ENCODE measurements around the gene RNF145. TPM values are rescaled to one million over a fixed set of nuclear protein-coding genes. Genes with fewer than 3 reads are reported as not detected.

The RNF145 gene
- total RNA-seq, 1 experiment from 2014 or later: 13.7 TPM

GRCh38 chr5:159215886-159216285 lies 6.5 kb upstream of the RNF145 start:
- ChIA-PET CTCF (no interaction called here), POLR2A (ENCODE audit: unreplicated experiment) (no interaction called here)
- Histone ChIP-seq H3K9ac (ENCODE audit: low read length) (no peak overlapping the region), H3K4me2 (ENCODE audit: low read length) (no peak overlapping the region), H3F3A (ENCODE audit: low read length, unreplicated experiment) (no peaks in the 10 kb centered on the region), H3K9me2 (replicated peaks; ENCODE audit: low read length) (no peaks in the 10 kb centered on the region), H3K9me3 (ENCODE audit: low read length) (no peaks in the 10 kb centered on the region), H3K4me1 (ENCODE audit: insufficient read depth, low read length) (no peaks in the 10 kb centered on the region), H2AFZ (ENCODE audit: low read length) (no peak overlapping the region), H3K4me3 (ENCODE audit: low read length) (no peak overlapping the region), H3K36me3 (ENCODE audit: low read depth, low read length) (no peaks in the 10 kb centered on the region), H3K27ac (ENCODE audit: low read length) (no peak overlapping the region), H3K27me3 (ENCODE audit: low read length) (no peaks in the 10 kb centered on the region), H4K20me1 (ENCODE audit: low read length) (no peaks in the 10 kb centered on the region), H3K79me2 (ENCODE audit: low read length) (no peaks in the 10 kb centered on the region)
- DNase-seq (no peak), ATAC-seq (no peak)
- intact Hi-C loops (cut with micrococcal nuclease): no loop called here
- no TSS peak for BruUV-seq (replicated peaks)
- TF ChIP-seq EZH2 (IDR thresholded peaks at IDR 0.05; ENCODE audit: low read length, unreplicated experiment) (no peak), CTCF (conservative IDR thresholded peaks at IDR 0.05; ENCODE audit: low read depth, low read length) (no peak), EZH2phosphoT487 (IDR thresholded peaks at IDR 0.05; ENCODE audit: borderline replicate concordance, low read length) (no peak)

GRCh38 chr5:159214486-159215271 lies 5.3 kb upstream of the RNF145 start:
- H3K27ac ChIP-seq (ENCODE audit: low read length): no peak overlapping the region
- no peak overlapping the region for H3K4me2 ChIP-seq (ENCODE audit: low read length)
- POLR2A ChIA-PET (ENCODE audit: unreplicated experiment): no interaction called here
- CTCF ChIA-PET: no interaction called here
- no peaks in the 10 kb centered on the region for H3F3A ChIP-seq (ENCODE audit: low read length, unreplicated experiment)
- intact Hi-C loops (cut with micrococcal nuclease): no loop called here
- no peaks in the 10 kb centered on the region for H4K20me1 ChIP-seq (ENCODE audit: low read length)
- no peak overlapping the region for H3K9ac ChIP-seq (ENCODE audit: low read length)
- H3K9me3 ChIP-seq (ENCODE audit: low read length): no peaks in the 10 kb centered on the region
- peaks cover 11% of the 10 kb centered on the region for H3K4me1 ChIP-seq (ENCODE audit: insufficient read depth, low read length)
- no peaks in the 10 kb centered on the region for H3K36me3 ChIP-seq (ENCODE audit: low read depth, low read length)
- H3K4me3 ChIP-seq (ENCODE audit: low read length): no peak overlapping the region
- no peaks in the 10 kb centered on the region for H3K79me2 ChIP-seq (ENCODE audit: low read length)
- H2AFZ ChIP-seq (ENCODE audit: low read length): no peak overlapping the region
- TF ChIP-seq CTCF (conservative IDR thresholded peaks at IDR 0.05; ENCODE audit: low read depth, low read length) (no peak), EZH2phosphoT487 (IDR thresholded peaks at IDR 0.05; ENCODE audit: borderline replicate concordance, low read length) (no peak), EZH2 (IDR thresholded peaks at IDR 0.05; ENCODE audit: low read length, unreplicated experiment) (no peak)
- DNase-seq: no peak
- H3K27me3 ChIP-seq (ENCODE audit: low read length): no peaks in the 10 kb centered on the region
- ATAC-seq: no peak
- BruUV-seq (replicated peaks): no TSS peak
- H3K9me2 ChIP-seq (replicated peaks; ENCODE audit: low read length): no peaks in the 10 kb centered on the region

GRCh38 chr5:159212657-159213462 lies 3.5 kb upstream of the RNF145 start:
- ChIA-PET POLR2A (ENCODE audit: unreplicated experiment) (no interaction called here), CTCF (no interaction called here)
- no peak overlapping the region for H3K27ac ChIP-seq (ENCODE audit: low read length)
- H4K20me1 ChIP-seq (ENCODE audit: low read length): no peaks in the 10 kb centered on the region
- DNase-seq (no peak), ATAC-seq (no peak)
- intact Hi-C loops (cut with micrococcal nuclease): no loop called here
- H3K9me2 ChIP-seq (replicated peaks; ENCODE audit: low read length): no peaks in the 10 kb centered on the region
- no peak overlapping the region for H3K9ac ChIP-seq (ENCODE audit: low read length)
- no peaks in the 10 kb centered on the region for H3K36me3 ChIP-seq (ENCODE audit: low read depth, low read length)
- no peaks in the 10 kb centered on the region for H3K9me3 ChIP-seq (ENCODE audit: low read length)
- H3K4me3 ChIP-seq (ENCODE audit: low read length): no peak overlapping the region
- BruUV-seq (replicated peaks): no TSS peak
- H2AFZ ChIP-seq (ENCODE audit: low read length): no peak overlapping the region
- no peaks in the 10 kb centered on the region for H3K27me3 ChIP-seq (ENCODE audit: low read length)
- no peak for TF ChIP-seq CTCF (conservative IDR thresholded peaks at IDR 0.05; ENCODE audit: low read depth, low read length)
- no peak for TF ChIP-seq EZH2phosphoT487 (IDR thresholded peaks at IDR 0.05; ENCODE audit: borderline replicate concordance, low read length)
- no peak for TF ChIP-seq EZH2 (IDR thresholded peaks at IDR 0.05; ENCODE audit: low read length, unreplicated experiment)
- peaks cover 12% of the 10 kb centered on the region for H3K4me1 ChIP-seq (ENCODE audit: insufficient read depth, low read length)
- H3K79me2 ChIP-seq (ENCODE audit: low read length): peaks cover 11% of the 10 kb centered on the region
- no peak overlapping the region for H3K4me2 ChIP-seq (ENCODE audit: low read length)
- H3F3A ChIP-seq (ENCODE audit: low read length, unreplicated experiment): no peaks in the 10 kb centered on the region

Data from PC-3 (cell line).